ENCODE results near the gene AFAP1L1.
A peak's percentile ranks its signal among the peaks of the same experiment; 100 is the strongest.

The AFAP1L1 gene

GRCh38 chr5:149261246-149261645, 10.4 kb upstream of the AFAP1L1 start:
- no peaks in the 10 kb centered on the region for H3K4me1 ChIP-seq (ENCODE audit: low read depth, poor library complexity, severe bottlenecking)
- H3K4me2 ChIP-seq: no peak overlapping the region
- no peaks in the 10 kb centered on the region for H3K36me3 ChIP-seq (ENCODE audit: insufficient read depth)
- TF ChIP-seq, protein P1, sequence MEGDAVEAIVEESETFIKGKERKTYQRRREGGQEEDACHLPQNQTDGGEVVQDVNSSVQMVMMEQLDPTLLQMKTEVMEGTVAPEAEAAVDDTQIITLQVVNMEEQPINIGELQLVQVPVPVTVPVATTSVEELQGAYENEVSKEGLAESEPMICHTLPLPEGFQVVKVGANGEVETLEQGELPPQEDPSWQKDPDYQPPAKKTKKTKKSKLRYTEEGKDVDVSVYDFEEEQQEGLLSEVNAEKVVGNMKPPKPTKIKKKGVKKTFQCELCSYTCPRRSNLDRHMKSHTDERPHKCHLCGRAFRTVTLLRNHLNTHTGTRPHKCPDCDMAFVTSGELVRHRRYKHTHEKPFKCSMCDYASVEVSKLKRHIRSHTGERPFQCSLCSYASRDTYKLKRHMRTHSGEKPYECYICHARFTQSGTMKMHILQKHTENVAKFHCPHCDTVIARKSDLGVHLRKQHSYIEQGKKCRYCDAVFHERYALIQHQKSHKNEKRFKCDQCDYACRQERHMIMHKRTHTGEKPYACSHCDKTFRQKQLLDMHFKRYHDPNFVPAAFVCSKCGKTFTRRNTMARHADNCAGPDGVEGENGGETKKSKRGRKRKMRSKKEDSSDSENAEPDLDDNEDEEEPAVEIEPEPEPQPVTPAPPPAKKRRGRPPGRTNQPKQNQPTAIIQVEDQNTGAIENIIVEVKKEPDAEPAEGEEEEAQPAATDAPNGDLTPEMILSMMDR (conservative IDR thresholded peaks at IDR 0.05; ENCODE audit: low read depth, low read length): no peak
- H3K9ac ChIP-seq: no peak overlapping the region
- no peak overlapping the region for H2AFZ ChIP-seq (ENCODE audit: low read depth)
- H3K27ac ChIP-seq: no peak overlapping the region
- H3K79me2 ChIP-seq (ENCODE audit: insufficient read depth, low read depth): no peaks in the 10 kb centered on the region
- no peak overlapping the region for H3K4me3 ChIP-seq (IDR thresholded peaks at IDR 0.05; ENCODE audit: insufficient read depth, low read depth, low read length)
- no peaks in the 10 kb centered on the region for H4K20me1 ChIP-seq (ENCODE audit: insufficient read depth)
- H3K27me3 ChIP-seq (ENCODE audit: insufficient read depth, low read depth): no peaks in the 10 kb centered on the region

- H3K4me1 ChIP-seq (ENCODE audit: low read depth, poor library complexity, severe bottlenecking): no peaks in the 10 kb centered on the region
- TF ChIP-seq, protein P1 (conservative IDR thresholded peaks at IDR 0.05; ENCODE audit: low read depth, low read length): no peak
- no peak overlapping the region for H3K9ac ChIP-seq
- no peak overlapping the region for H3K27ac ChIP-seq
- no peak overlapping the region for H2AFZ ChIP-seq (ENCODE audit: low read depth)
- H3K27me3 ChIP-seq (ENCODE audit: insufficient read depth, low read depth): no peaks in the 10 kb centered on the region
- no peak overlapping the region for H3K4me2 ChIP-seq
- no peak overlapping the region for H3K4me3 ChIP-seq (IDR thresholded peaks at IDR 0.05; ENCODE audit: insufficient read depth, low read depth, low read length)
- H3K36me3 ChIP-seq (ENCODE audit: insufficient read depth): no peaks in the 10 kb centered on the region
- H4K20me1 ChIP-seq (ENCODE audit: insufficient read depth): no peaks in the 10 kb centered on the region
- no peaks in the 10 kb centered on the region for H3K79me2 ChIP-seq (ENCODE audit: insufficient read depth, low read depth)
These were observed 9.3 kb upstream of the AFAP1L1 start for GRCh38 chr5:149262315-149262714.

DNA sequence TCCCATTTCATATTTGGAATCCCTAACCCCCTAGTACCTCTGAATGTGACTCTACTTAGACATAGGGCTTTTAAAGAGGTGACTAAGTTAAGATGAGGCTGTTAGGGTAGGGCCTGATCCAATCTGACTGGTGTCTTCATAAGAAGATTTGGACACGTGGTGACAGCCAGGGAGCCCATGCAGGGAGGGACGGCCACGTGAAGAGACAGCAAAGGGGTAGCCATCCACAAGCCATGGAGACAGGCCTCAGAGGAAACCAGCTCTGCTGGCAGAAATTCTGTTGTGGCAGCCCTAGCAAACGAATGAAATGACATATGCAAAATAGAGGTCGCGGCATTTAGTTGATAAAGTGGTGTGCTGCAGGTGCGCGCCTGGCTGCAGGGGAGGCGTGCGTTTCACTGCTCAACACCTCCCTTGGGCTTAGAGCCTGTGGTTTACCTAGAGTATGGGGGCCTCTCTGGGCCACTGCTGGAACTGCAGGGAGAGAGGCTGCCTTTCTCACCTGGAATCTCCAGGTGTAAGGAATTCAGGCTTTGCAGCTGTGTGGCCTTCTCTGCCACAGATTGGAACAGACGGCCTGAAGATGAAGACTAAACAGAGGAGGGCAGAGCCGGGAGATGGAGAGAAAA, 7.1 kb upstream of the AFAP1L1 start:
- Histone ChIP-seq H3K4me2 (no peak overlapping the region), H3K4me3 (IDR thresholded peaks at IDR 0.05; ENCODE audit: insufficient read depth, low read depth, low read length) (no peak overlapping the region), H3K27me3 (ENCODE audit: insufficient read depth, low read depth) (no peaks in the 10 kb centered on the region), H3K9ac (no peak overlapping the region), H3K36me3 (ENCODE audit: insufficient read depth) (no peaks in the 10 kb centered on the region), H3K79me2 (ENCODE audit: insufficient read depth, low read depth) (no peaks in the 10 kb centered on the region), H3K27ac (no peak overlapping the region), H4K20me1 (ENCODE audit: insufficient read depth) (no peaks in the 10 kb centered on the region), H2AFZ (ENCODE audit: low read depth) (no peak overlapping the region), H3K4me1 (ENCODE audit: low read depth, poor library complexity, severe bottlenecking) (no peaks in the 10 kb centered on the region)
- TF ChIP-seq, protein P1 (conservative IDR thresholded peaks at IDR 0.05; ENCODE audit: low read depth, low read length): peak; percentile 36; the same call in 1 of the 2 replicates

- H3K27ac ChIP-seq: no peak overlapping the region
- no peak overlapping the region for H2AFZ ChIP-seq (ENCODE audit: low read depth)
- no peaks in the 10 kb centered on the region for H3K27me3 ChIP-seq (ENCODE audit: insufficient read depth, low read depth)
- H3K79me2 ChIP-seq (ENCODE audit: insufficient read depth, low read depth): no peaks in the 10 kb centered on the region
- H3K4me2 ChIP-seq: no peak overlapping the region
- TF ChIP-seq, protein P1 (conservative IDR thresholded peaks at IDR 0.05; ENCODE audit: low read depth, low read length): no peak; the same call in 1 of the 2 replicates
- H3K4me3 ChIP-seq (IDR thresholded peaks at IDR 0.05; ENCODE audit: insufficient read depth, low read depth, low read length): no peak overlapping the region
- no peaks in the 10 kb centered on the region for H3K36me3 ChIP-seq (ENCODE audit: insufficient read depth)
- H3K4me1 ChIP-seq (ENCODE audit: low read depth, poor library complexity, severe bottlenecking): no peaks in the 10 kb centered on the region
- no peaks in the 10 kb centered on the region for H4K20me1 ChIP-seq (ENCODE audit: insufficient read depth)
- H3K9ac ChIP-seq: no peak overlapping the region
These were observed 6.6 kb upstream of the AFAP1L1 start for GRCh38 chr5:149265068-149265465.
